Heart left ventricle (tissue), 16 donors: ENCODE data around the gene PIM3. TPM values are rescaled to one million over a fixed set of nuclear protein-coding genes. Genes with fewer than 3 reads are reported as not detected.

Experiments used
- ATAC-seq, 4 donors: fragments of 200-7000 bp; cut with Tn5 transposase; one replicate each; pipeline ENCODE4 v1.9.1; 2020 to 2022; ENCODE audit warnings: moderate library complexity in 4 of 4, mild to moderate bottlenecking in 3 of 4, moderate number of reproducible peaks in 1 of 4
- DNase-seq, 5 donors: peaks; one replicate each; pipeline ENCODE4 v3.0.0-alpha.2; 2020
- H3K27ac ChIP-seq, 12 donors: fragments of 200-600 bp; sonication (generic) in 4 of 12; one replicate each; pipeline versions ENCODE4 v1.5.0 to v1.8.0; 2016 to 2022; ENCODE audit warnings: mild to moderate bottlenecking in 2 of 12
- H3K27me3 ChIP-seq, 9 donors: fragments of 200-600 bp; sonication (generic) in 2 of 9; one replicate each; pipeline versions ENCODE4 v1.5.1 to v1.8.0; 2016 to 2022; ENCODE audit warnings: mild to moderate bottlenecking in 3 of 9
- H3K36me3 ChIP-seq, 9 donors: fragments of 200-600 bp; sonication (generic) in 2 of 9; one replicate each; pipeline versions ENCODE4 v1.5.0 to v1.8.0; 2018 to 2022; ENCODE audit warnings: mild to moderate bottlenecking in 2 of 9
- H3K4me1 ChIP-seq, 12 donors: fragments of 200-600 bp; sonication (generic) in 4 of 12; one replicate each; pipeline versions ENCODE4 v1.5.0 to v1.8.0; 2016 to 2022; ENCODE audit warnings: mild to moderate bottlenecking in 3 of 12
- H3K4me3 ChIP-seq, 12 donors: fragments of 200-600 bp; sonication (generic) in 4 of 12; one replicate each; pipeline versions ENCODE4 v1.5.0 to v1.8.0; 2017 to 2022; ENCODE audit warnings: mild to moderate bottlenecking in 9 of 12, moderate library complexity in 4 of 12
- H3K9me3 ChIP-seq, 12 donors: fragments of 200-600 bp; sonication (generic) in 4 of 12; one replicate each; pipeline versions ENCODE4 v1.5.0 to v1.8.0; 2016 to 2022; ENCODE audit warnings: mild to moderate bottlenecking in 1 of 12
- CTCF ChIP-seq, 12 donors: fragments of 200-600 bp; sonication (generic) in 4 of 12; IDR thresholded peaks; one replicate each; pipeline versions ENCODE4 v1.5.0 to v1.8.0; 2018 to 2022; ENCODE audit warnings: antibody characterized with exemption in 12 of 12, mild to moderate bottlenecking in 5 of 12
- POLR2A ChIP-seq, 2 donors: fragments of 450-650 bp; IDR thresholded peaks; one replicate each; pipeline ENCODE4 v1.6.1; 2017; ENCODE audit warnings: antibody characterized with exemption in 2 of 2, mild to moderate bottlenecking in 2 of 2, moderate library complexity in 2 of 2
- whole genome bisulfite sequencing, 4 donors: extraction: QIAGEN DNeasy Blood & Tissue Kit in 2 of 4; methylation state at CpG; one replicate each; pipeline versions ENCODE4 v1.1.5 to v1.1.7; 2013 to 2018; 5-methylcytosine and 5-hydroxymethylcytosine counted together
- intact Hi-C, 10 donors: fragments of 100-400 bp; cut with DNase I; formaldehyde crosslinking; loops; one replicate each; pipeline versions ENCODE4 v1.11.1 to v1.14.2; 2022
- polyA plus RNA-seq, 2 donors: library from polyadenylated mRNA; stranded (reverse); fragments of 200-250 nt; gene quantifications; one replicate each; pipeline ENCODE4 v1.2.3, GENCODE V29; 2013
- total RNA-seq, 9 donors: library from RNA; depleted of rRNA in 2 of 9; stranded (reverse); fragments of >200 nt in 2 of 9; fragmentation: NEBNext Ultra II Directional in 3 of 9; extraction: Animal tissue kit (Norgen Biotek cat#: 25700) in 3 of 9; gene quantifications; one replicate each; pipeline versions ENCODE4 v1.1.0 to v1.2.4, GENCODE V29; 2016 to 2023
- donor health status: ischemic (EF 13 %, LVEDD 7.1; RV severe dilation, severe dysfunction).
- donor health status: healthy with polysubstance abuse.
- donor health status: DM: no; HTN: yes; CAD: no.
- donor health status: DM: no; HTN: no; CAD: no.
- donor health status: ischemic (EF 25% LVEDD 6.9; RV normal size, moderate dysfunction).
- donor health status: ischemic (EF 25% LVEDD 5.7; RV mildly dilated, moderate dysfunction).
- donor health status: healthy.
- donor health status: DM: yes; HTN: yes; CAD: no.
- donor health status: ischemic (EF 35%, LVEDD 5.7; RV mildly dilated, moderate dysfunction).
- donor health status: nonischemic (EF 11% LVEDD 7.7; RV severe dilation, severe dysfunction).
- donor health status: DM: yes; HTN: yes; CAD: no.
- donor health status: PGD.
- donor health status: ischemic (EF 29% LVEDD 5.4; RV normal size, mild dysfunction).
- donor health status: nonischemic (EF 23%, LVEDD 6.1; RV moderate dilation, normal function).

PIM3 gene
- total and polyA plus RNA-seq, 11 donors, result 37.7 to 118 (median 50.2) TPM

- H3K27ac ChIP-seq, result peak overlapping the region; percentile 83 to 100 (median 96)
- H3K4me1 ChIP-seq, result peaks cover 11 to 58% (median 42%) of the 10 kb centered on the region in 12 donors
- ATAC-seq (no peak), DNase-seq (peak in 3 of 5 donors; percentile 22 to 44 (median 33))
- TF ChIP-seq CTCF (IDR thresholded peaks at IDR 0.05), result no peak
- TF ChIP-seq POLR2A (IDR thresholded peaks at IDR 0.05), result no peak
- intact Hi-C loops, result no loop called here
- 68 to 77% (median 72%) methylated on average over 26 to 29 of the region's 29 CpGs for WGBS, 4 donors
- H3K4me3 ChIP-seq, result peak overlapping the region in 11 of 12 donors; percentile 50 to 99 (median 92)
- no peaks in the 10 kb centered on the region for H3K27me3 ChIP-seq
- H3K36me3 ChIP-seq, result peaks cover 5 to 26% (median 18%) of the 10 kb centered on the region in 9 donors
- no peaks in the 10 kb centered on the region for H3K9me3 ChIP-seq
Measured at GRCh38 chr22:49958931-49959781, 1.4 kb upstream of the PIM3 start.

GRCh38 chr22:49959782-49960158, 802 bp upstream of the PIM3 start:
- peak in 2 of 4 donors; percentile 5 to 6 for ATAC-seq
- H3K4me3 ChIP-seq, result peak overlapping the region in 11 of 12 donors; percentile 50 to 99 (median 92)
- peaks cover 5 to 32% (median 18%) of the 10 kb centered on the region in 9 donors for H3K36me3 ChIP-seq
- H3K4me1 ChIP-seq, result peaks cover 11 to 58% (median 42%) of the 10 kb centered on the region in 12 donors
- intact Hi-C loops, result loop anchor here in 5 of 10 donors (1.0 to 2.0 kb wide), 3 partner anchors 22 to 29 kb away; no protein-coding TSS in a partner anchor
- TF ChIP-seq CTCF (IDR thresholded peaks at IDR 0.05) (no peak), POLR2A (IDR thresholded peaks at IDR 0.05) (no peak)
- H3K27ac ChIP-seq, result peak overlapping the region; percentile 83 to 100 (median 96)
- DNase-seq, result no peak
- WGBS, 4 donors, result 11 to 48% (median 15%) methylated on average over 5 to 21 of the region's 21 CpGs
- H3K9me3 ChIP-seq, result no peaks in the 10 kb centered on the region
- H3K27me3 ChIP-seq, result no peaks in the 10 kb centered on the region

GRCh38 chr22:49961005-49961600, 531 bp downstream of the PIM3 start:
- H3K27me3 ChIP-seq, result no peaks in the 10 kb centered on the region
- peaks cover 16 to 62% (median 45%) of the 10 kb centered on the region in 12 donors for H3K4me1 ChIP-seq
- peak overlapping the region; percentile 83 to 100 (median 96) for H3K27ac ChIP-seq
- WGBS, 4 donors, result 0 to 1% (median 0%) methylated on average over 3 to 84 of the region's 84 CpGs
- DNase-seq (peak in 4 of 5 donors; percentile 44 to 83 (median 58)), ATAC-seq (no peak)
- intact Hi-C loops, result loop anchor here in 5 of 10 donors (1.0 to 2.0 kb wide), 3 partner anchors 24 to 30 kb away; no protein-coding TSS in a partner anchor
- peak overlapping the region; percentile 72 to 99 (median 90) for H3K4me3 ChIP-seq
- no peak for TF ChIP-seq POLR2A (IDR thresholded peaks at IDR 0.05)
- TF ChIP-seq CTCF (IDR thresholded peaks at IDR 0.05), result peak in 2 of 12 donors; percentile 7 to 12
- peaks cover 5 to 41% (median 18%) of the 10 kb centered on the region in 9 donors for H3K36me3 ChIP-seq
- no peaks in the 10 kb centered on the region for H3K9me3 ChIP-seq
